ENCODE data around the gene GRIN1. TPM values are rescaled to one million over a fixed set of nuclear protein-coding genes. Genes with fewer than 3 reads are reported as not detected.

Gene GRIN1
- polyA plus RNA-seq (2012; ENCODE audit: low read depth, missing spikeins), result 0.23 TPM

- no peak for DNase-seq (ENCODE audit: insufficient read length, low spot score)
- TF ChIP-seq POU2F2 (IDR thresholded peaks at IDR 0.05; ENCODE audit: low read depth, low read length), result no peak
- TF ChIP-seq POLR2A (IDR thresholded peaks at IDR 0.05; ENCODE audit: low read depth, low read length), result no peak
- TF ChIP-seq TAF1 (IDR thresholded peaks at IDR 0.05; ENCODE audit: low read depth, low read length), result no peak
- TF ChIP-seq POLR2AphosphoS5 (IDR thresholded peaks at IDR 0.05; ENCODE audit: low read depth, low read length), result no peak
- no peak for TF ChIP-seq SPI1 (IDR thresholded peaks at IDR 0.05; ENCODE audit: low read depth, low read length)
- TF ChIP-seq PAX5 (IDR thresholded peaks at IDR 0.05; ENCODE audit: insufficient read depth, low read length, severe bottlenecking), result no peak
- FAIRE-seq, result no peak
Measured at GRCh38 chr9:137138722-137139467, at the start of gene GRIN1. GRIN1 (plus strand) TSS chr9:137139154; CDS start chr9:137139487, 333 bp downstream.

- DNase-seq (ENCODE audit: insufficient read length, low spot score) (no peak), FAIRE-seq (no peak)
- TF ChIP-seq PAX5 (IDR thresholded peaks at IDR 0.05; ENCODE audit: insufficient read depth, low read length, severe bottlenecking), result no peak
- TF ChIP-seq POLR2AphosphoS5 (IDR thresholded peaks at IDR 0.05; ENCODE audit: low read depth, low read length), result no peak
- TF ChIP-seq POLR2A (IDR thresholded peaks at IDR 0.05; ENCODE audit: low read depth, low read length), result no peak
- TF ChIP-seq SPI1 (IDR thresholded peaks at IDR 0.05; ENCODE audit: low read depth, low read length), result no peak
- no peak for TF ChIP-seq TAF1 (IDR thresholded peaks at IDR 0.05; ENCODE audit: low read depth, low read length)
- no peak for TF ChIP-seq POU2F2 (IDR thresholded peaks at IDR 0.05; ENCODE audit: low read depth, low read length)
Measured at GRCh38 chr9:137089232-137089947, 49.6 kb upstream of the GRIN1 start.

GRCh38 chr9:137095664-137096517 lies 43.1 kb upstream of the GRIN1 start:
- DNase-seq (ENCODE audit: insufficient read length, low spot score), result peak; percentile 65
- peak; percentile 87 for FAIRE-seq
- 0 out of 2 replicates have a peak, but pooled peaks have one; percentile 21 for TF ChIP-seq POU2F2 (IDR thresholded peaks at IDR 0.05; ENCODE audit: low read depth, low read length)
- peak; percentile 68 for TF ChIP-seq SPI1 (IDR thresholded peaks at IDR 0.05; ENCODE audit: low read depth, low read length)
- TF ChIP-seq POLR2AphosphoS5 (IDR thresholded peaks at IDR 0.05; ENCODE audit: low read depth, low read length), result no peak

- DNase-seq (ENCODE audit: insufficient read length, low spot score), result no peak
- FAIRE-seq, result no peak
- no peak for TF ChIP-seq POU2F2 (IDR thresholded peaks at IDR 0.05; ENCODE audit: low read depth, low read length)
- TF ChIP-seq TAF1 (IDR thresholded peaks at IDR 0.05; ENCODE audit: low read depth, low read length), result no peak
- TF ChIP-seq SPI1 (IDR thresholded peaks at IDR 0.05; ENCODE audit: low read depth, low read length), result no peak
- TF ChIP-seq POLR2AphosphoS5 (IDR thresholded peaks at IDR 0.05; ENCODE audit: low read depth, low read length), result no peak
- TF ChIP-seq POLR2A (IDR thresholded peaks at IDR 0.05; ENCODE audit: low read depth, low read length), result no peak
- TF ChIP-seq PAX5 (IDR thresholded peaks at IDR 0.05; ENCODE audit: insufficient read depth, low read length, severe bottlenecking), result no peak
Measured at GRCh38 chr9:137096785-137097546, 42.0 kb upstream of the GRIN1 start.

- TF ChIP-seq PAX5 (IDR thresholded peaks at IDR 0.05; ENCODE audit: insufficient read depth, low read length, severe bottlenecking) (no peak), SPI1 (IDR thresholded peaks at IDR 0.05; ENCODE audit: low read depth, low read length) (no peak), TAF1 (IDR thresholded peaks at IDR 0.05; ENCODE audit: low read depth, low read length) (no peak), POLR2A (IDR thresholded peaks at IDR 0.05; ENCODE audit: low read depth, low read length) (no peak), POU2F2 (IDR thresholded peaks at IDR 0.05; ENCODE audit: low read depth, low read length) (no peak), POLR2AphosphoS5 (IDR thresholded peaks at IDR 0.05; ENCODE audit: low read depth, low read length) (no peak)
- DNase-seq (ENCODE audit: insufficient read length, low spot score) (no peak), FAIRE-seq (no peak)
Measured at GRCh38 chr9:137097761-137098462, 41.0 kb upstream of the GRIN1 start.

GRCh38 chr9:137099231-137099630 lies 39.7 kb upstream of the GRIN1 start:
- TF ChIP-seq POU2F2 (IDR thresholded peaks at IDR 0.05; ENCODE audit: low read depth, low read length), result no peak
- TF ChIP-seq POLR2A (IDR thresholded peaks at IDR 0.05; ENCODE audit: low read depth, low read length), result no peak
- no peak for TF ChIP-seq TAF1 (IDR thresholded peaks at IDR 0.05; ENCODE audit: low read depth, low read length)
- TF ChIP-seq POLR2AphosphoS5 (IDR thresholded peaks at IDR 0.05; ENCODE audit: low read depth, low read length), result no peak
- TF ChIP-seq SPI1 (IDR thresholded peaks at IDR 0.05; ENCODE audit: low read depth, low read length), result no peak
- TF ChIP-seq PAX5 (IDR thresholded peaks at IDR 0.05; ENCODE audit: insufficient read depth, low read length, severe bottlenecking), result no peak
- FAIRE-seq (no peak), DNase-seq (ENCODE audit: insufficient read length, low spot score) (no peak)

- TF ChIP-seq POLR2AphosphoS5 (IDR thresholded peaks at IDR 0.05; ENCODE audit: low read depth, low read length), result no peak
- FAIRE-seq (peak; percentile 23), DNase-seq (ENCODE audit: insufficient read length, low spot score) (no peak)
Measured at GRCh38 chr9:137103206-137103999, 35.6 kb upstream of the GRIN1 start.
